C4-2B (cell line): ENCODE results near the gene MYCN.

Experiments
- H3K27ac ChIP-seq: fragments of 450-650 bp; 2 replicates; pipeline ENCODE4 v1.5.1; 2017
- ZFX ChIP-seq: fragments of 450-650 bp; IDR thresholded peaks from 2 replicates; pipeline ENCODE4 v1.6.1; 2017
- TF ChIP-seq, protein P1 (sequence below): fragments of 450-650 bp; conservative IDR thresholded peaks from 2 replicates; pipeline ENCODE4 v1.5.1; 2017; ENCODE audit warnings: mild to moderate bottlenecking

Gene MYCN

DNA sequence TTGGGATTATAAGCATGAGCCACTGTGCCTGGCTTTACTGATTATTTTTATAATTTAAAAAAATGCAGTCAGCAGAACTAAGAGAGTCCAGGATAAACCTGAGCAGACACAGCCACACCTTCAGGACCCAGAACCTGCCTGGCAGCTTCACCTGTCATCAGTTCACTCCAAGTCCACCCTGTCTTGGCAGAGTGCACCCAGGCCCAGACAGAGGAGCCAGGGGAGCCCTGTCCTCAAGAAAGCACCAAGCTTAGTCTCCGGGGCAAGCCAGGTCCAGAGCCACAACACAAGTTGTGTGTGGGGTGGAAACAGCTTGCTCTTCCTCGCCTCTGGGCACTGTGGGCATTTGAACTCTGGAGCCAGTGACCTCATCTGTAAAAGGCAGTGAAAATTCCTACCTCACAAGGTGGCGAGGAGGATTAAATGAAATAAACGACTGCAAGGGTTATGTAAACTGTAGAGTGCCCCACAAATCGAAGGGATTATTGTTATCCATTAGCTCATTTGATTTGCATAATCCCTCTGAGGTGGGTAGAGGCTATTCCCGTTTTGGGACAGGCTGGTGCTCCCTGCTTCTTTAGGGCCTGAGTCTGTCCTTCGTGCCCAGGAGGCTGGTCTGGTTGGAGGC, 24.7 kb downstream of the MYCN start:
- TF ChIP-seq, protein P1, sequence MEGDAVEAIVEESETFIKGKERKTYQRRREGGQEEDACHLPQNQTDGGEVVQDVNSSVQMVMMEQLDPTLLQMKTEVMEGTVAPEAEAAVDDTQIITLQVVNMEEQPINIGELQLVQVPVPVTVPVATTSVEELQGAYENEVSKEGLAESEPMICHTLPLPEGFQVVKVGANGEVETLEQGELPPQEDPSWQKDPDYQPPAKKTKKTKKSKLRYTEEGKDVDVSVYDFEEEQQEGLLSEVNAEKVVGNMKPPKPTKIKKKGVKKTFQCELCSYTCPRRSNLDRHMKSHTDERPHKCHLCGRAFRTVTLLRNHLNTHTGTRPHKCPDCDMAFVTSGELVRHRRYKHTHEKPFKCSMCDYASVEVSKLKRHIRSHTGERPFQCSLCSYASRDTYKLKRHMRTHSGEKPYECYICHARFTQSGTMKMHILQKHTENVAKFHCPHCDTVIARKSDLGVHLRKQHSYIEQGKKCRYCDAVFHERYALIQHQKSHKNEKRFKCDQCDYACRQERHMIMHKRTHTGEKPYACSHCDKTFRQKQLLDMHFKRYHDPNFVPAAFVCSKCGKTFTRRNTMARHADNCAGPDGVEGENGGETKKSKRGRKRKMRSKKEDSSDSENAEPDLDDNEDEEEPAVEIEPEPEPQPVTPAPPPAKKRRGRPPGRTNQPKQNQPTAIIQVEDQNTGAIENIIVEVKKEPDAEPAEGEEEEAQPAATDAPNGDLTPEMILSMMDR = no peak
- no peak for TF ChIP-seq ZFX
- no peak overlapping the region for H3K27ac ChIP-seq

DNA sequence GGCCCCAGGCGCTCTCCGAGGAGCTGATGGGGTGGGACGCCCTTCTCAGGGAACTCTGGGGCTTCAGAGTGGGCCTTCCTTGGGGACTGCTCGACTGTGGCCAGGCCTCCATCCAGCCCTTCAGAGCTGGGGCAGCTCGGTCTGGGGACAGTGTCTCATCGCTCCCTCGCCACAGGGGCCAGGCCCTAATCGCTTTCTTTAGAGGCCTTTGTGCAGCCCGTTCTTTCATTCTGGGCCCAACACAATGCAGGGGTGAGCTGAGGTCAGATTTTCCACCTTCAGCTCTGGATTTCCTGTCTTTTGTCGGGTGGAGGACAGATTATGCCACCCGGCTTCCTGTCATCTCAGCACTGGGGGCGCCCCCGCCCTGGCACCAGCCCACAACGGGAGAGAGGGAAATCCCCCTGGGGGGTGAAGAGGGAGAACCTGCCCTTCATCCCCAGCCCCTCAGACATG, 25.2 kb downstream of the MYCN start:
- no peak for TF ChIP-seq ZFX
- TF ChIP-seq, protein P1 = no peak
- H3K27ac ChIP-seq = no peak overlapping the region

DNA sequence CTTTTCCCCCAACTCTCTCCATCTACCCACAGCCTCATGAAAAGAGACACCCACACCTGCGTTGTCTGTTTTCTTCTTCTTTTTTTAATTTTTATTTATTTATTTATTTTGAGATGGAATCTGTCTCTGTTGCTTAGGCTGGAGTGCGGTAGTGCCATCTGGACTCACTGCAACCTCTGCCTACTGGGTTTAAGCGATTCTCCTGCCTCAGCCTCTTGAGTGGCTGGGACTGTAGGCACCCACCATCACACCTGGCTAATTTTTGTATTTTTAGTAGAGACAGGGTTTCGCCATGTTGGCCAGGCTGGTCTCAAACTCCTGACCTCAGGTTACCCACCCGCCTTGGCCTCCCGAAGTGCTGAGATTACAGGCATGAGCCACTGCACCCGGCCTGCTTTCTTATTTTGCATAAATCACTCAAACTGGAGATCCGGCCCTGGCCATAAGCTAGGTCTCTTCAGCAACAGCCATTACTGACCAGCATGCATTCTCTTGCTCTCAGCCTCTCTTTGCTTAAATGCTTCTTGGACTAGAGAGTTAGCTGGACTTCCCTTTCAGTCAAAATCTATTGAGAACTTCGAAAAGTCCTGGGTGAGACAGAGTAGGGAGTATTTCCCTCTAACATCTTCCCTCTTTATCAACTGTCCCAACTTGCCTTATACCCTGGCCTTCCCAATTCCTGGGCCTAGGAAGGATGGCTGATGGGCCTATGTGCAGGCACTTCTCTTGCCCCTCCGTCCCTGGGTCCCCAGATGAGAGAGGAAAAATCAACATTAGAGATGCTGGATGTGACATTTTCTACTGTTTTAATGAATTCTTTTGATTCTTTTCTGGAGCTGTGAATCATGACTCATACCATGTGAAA, 27.3 kb downstream of the MYCN start:
- TF ChIP-seq ZFX = no peak
- TF ChIP-seq, protein P1 = no peak
- H3K27ac ChIP-seq = no peak overlapping the region

DNA sequence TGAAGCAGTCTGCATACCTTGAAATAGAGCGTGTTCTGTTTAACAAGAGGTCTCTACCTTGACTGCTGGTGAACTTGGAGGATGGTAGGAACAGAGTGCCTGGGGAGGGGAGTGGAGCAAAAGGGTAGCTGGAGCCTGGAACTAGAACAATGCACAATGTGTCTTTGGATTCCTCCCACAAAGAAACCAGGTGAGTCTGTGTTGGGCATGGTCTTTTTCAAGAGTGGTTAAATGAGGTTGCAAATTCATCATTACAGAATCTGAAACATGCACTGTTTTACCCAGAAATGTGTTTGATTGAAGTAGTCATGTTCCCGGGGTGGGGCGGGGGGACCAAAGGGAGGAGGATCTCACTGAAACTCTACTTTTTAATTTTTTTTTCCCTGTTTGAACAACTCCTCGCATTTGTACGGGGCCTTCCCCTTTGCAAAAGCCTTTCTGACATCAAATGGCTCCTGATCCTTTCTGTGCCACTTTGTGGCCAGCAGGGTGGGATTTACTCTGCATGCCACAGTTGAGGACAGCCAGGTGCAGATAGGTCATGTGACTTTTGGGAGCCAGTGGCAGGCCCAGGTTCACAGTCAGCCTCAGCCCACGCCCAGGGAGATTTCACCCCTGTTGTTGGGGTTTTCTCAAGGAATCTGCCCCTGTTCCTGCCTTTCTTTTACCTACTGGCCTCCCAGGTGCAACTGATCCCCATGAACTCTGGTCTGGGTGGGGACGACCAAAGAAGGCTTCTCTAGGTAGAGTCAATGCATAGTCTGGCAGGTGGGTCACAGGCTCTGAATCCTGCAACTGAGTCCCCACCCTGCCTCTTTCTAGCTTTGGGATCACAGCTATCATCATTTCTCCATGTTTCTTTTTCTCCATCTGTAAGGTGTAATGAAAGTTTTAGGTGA, 28.2 kb downstream of the MYCN start:
- no peak for TF ChIP-seq ZFX
- TF ChIP-seq, protein P1 = no peak
- no peak overlapping the region for H3K27ac ChIP-seq

DNA sequence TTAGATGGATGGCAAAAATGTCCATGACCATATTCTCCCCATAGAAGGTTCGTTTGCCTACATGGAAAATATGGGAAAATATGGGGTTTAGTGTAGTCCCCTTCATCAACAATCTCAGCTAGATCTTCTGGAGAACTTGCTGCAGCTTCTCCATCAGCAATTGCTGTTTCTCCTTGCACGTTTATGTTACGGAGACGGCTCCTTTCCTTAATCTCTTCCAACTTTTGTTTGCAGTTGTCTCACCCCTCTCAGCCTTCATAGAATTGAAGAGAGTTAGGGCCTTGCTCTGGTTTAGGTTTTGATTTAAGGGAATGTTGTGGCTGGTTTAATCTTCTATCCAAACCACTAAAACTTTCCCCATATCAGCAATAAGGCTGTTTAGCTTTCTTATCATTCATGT, 28.9 kb downstream of the MYCN start:
- H3K27ac ChIP-seq = no peak overlapping the region
- TF ChIP-seq, protein P1 = no peak
- no peak for TF ChIP-seq ZFX

DNA sequence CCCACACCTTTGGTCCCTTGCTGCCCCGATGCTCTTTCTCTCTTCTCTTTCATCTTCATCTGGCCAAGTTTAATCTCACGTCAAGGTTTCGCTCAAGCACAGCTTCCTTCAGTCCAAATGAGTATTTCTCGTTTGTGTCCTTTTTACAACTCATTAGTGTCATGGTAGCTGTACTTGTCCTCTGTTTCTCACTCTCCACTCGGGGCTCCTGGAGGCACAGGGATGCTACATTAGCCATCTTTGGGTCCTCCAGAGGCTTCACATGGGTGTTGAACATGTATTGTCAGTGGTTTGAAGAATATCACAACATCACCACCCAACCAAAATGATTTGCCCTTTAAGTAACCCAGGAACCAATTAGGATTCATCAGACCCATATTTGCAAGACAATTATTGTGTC, 30.4 kb downstream of the MYCN start:
- TF ChIP-seq, protein P1 = no peak
- no peak for TF ChIP-seq ZFX
- no peak overlapping the region for H3K27ac ChIP-seq
